Measurements from ENCODE around the gene TTC6. TPM values are rescaled to one million over a fixed set of nuclear protein-coding genes. Genes with fewer than 3 reads are reported as not detected.

Gene TTC6
- total RNA-seq, 1 donor from 2014 or later = 39.3 TPM

GRCh38 chr14:37602605-37603453 lies 7.4 kb downstream of the TTC6 start:
- Mint-ChIP-seq H3K4me1 (ENCODE audit: low read depth) (peaks cover 24% of the 10 kb centered on the region), H3K9me3 (ENCODE audit: low read depth) (no peaks in the 10 kb centered on the region), H3K27me3 (no peaks in the 10 kb centered on the region), H3K36me3 (ENCODE audit: insufficient read depth) (peaks cover 11% of the 10 kb centered on the region), H3K4me3 (ENCODE audit: low read depth) (no peak overlapping the region), H3K27ac (peak overlapping the region; percentile 81)
- no peak for DNase-seq (ENCODE audit: low spot score, unreplicated experiment)
- TF ChIP-seq, protein P1, sequence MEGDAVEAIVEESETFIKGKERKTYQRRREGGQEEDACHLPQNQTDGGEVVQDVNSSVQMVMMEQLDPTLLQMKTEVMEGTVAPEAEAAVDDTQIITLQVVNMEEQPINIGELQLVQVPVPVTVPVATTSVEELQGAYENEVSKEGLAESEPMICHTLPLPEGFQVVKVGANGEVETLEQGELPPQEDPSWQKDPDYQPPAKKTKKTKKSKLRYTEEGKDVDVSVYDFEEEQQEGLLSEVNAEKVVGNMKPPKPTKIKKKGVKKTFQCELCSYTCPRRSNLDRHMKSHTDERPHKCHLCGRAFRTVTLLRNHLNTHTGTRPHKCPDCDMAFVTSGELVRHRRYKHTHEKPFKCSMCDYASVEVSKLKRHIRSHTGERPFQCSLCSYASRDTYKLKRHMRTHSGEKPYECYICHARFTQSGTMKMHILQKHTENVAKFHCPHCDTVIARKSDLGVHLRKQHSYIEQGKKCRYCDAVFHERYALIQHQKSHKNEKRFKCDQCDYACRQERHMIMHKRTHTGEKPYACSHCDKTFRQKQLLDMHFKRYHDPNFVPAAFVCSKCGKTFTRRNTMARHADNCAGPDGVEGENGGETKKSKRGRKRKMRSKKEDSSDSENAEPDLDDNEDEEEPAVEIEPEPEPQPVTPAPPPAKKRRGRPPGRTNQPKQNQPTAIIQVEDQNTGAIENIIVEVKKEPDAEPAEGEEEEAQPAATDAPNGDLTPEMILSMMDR (IDR thresholded peaks at IDR 0.05; ENCODE audit: unreplicated experiment) = no peak

GRCh38 chr14:37603688-37604251 lies 8.3 kb downstream of the TTC6 start:
- peaks cover 24% of the 10 kb centered on the region for H3K4me1 Mint-ChIP-seq (ENCODE audit: low read depth)
- H3K27ac Mint-ChIP-seq = peak overlapping the region; percentile 59
- H3K36me3 Mint-ChIP-seq (ENCODE audit: insufficient read depth) = peaks cover 11% of the 10 kb centered on the region
- no peak overlapping the region for H3K4me3 Mint-ChIP-seq (ENCODE audit: low read depth)
- no peaks in the 10 kb centered on the region for H3K9me3 Mint-ChIP-seq (ENCODE audit: low read depth)
- H3K27me3 Mint-ChIP-seq = no peaks in the 10 kb centered on the region
- no peak for DNase-seq (ENCODE audit: low spot score, unreplicated experiment)
- TF ChIP-seq, protein P1 (IDR thresholded peaks at IDR 0.05; ENCODE audit: unreplicated experiment) = no peak

- Mint-ChIP-seq H3K27me3 (no peaks in the 10 kb centered on the region), H3K4me3 (ENCODE audit: low read depth) (no peak overlapping the region), H3K4me1 (ENCODE audit: low read depth) (peaks cover 8% of the 10 kb centered on the region), H3K27ac (no peak overlapping the region), H3K9me3 (ENCODE audit: low read depth) (peaks cover 7% of the 10 kb centered on the region), H3K36me3 (ENCODE audit: insufficient read depth) (peaks cover 31% of the 10 kb centered on the region)
- TF ChIP-seq, protein P1 (IDR thresholded peaks at IDR 0.05; ENCODE audit: unreplicated experiment) = no peak
- DNase-seq (ENCODE audit: low spot score, unreplicated experiment) = no peak
Observed at GRCh38 chr14:37606678-37607077, 11.2 kb downstream of the TTC6 start.

DNA sequence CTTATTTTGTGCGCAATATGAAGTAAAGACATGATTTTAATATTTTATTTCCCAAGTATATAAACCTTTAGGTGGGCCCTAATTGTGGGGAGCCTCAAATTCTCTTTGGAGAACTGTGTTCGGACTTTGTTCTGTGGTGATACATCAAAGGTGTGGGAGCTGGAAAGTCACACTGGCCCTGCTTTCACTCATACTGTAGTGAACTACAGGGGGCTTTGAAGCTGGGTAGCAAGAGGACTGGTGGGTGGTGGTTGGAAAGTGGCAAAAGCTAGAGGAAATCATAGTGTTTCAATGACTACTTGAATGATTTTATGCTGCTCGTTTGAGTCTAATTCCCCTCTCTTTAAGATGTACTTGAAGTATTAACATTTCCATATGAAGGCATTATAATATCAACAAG lies 13.2 kb downstream of the TTC6 start:
- peaks cover 18% of the 10 kb centered on the region for H3K9me3 Mint-ChIP-seq (ENCODE audit: low read depth)
- H3K4me3 Mint-ChIP-seq (ENCODE audit: low read depth) = no peak overlapping the region
- DNase-seq (ENCODE audit: low spot score, unreplicated experiment) = no peak
- peaks cover under 1% of the 10 kb centered on the region for H3K4me1 Mint-ChIP-seq (ENCODE audit: low read depth)
- TF ChIP-seq, protein P1 (IDR thresholded peaks at IDR 0.05; ENCODE audit: unreplicated experiment) = no peak
- no peaks in the 10 kb centered on the region for H3K27me3 Mint-ChIP-seq
- H3K36me3 Mint-ChIP-seq (ENCODE audit: insufficient read depth) = peaks cover 41% of the 10 kb centered on the region
- no peak overlapping the region for H3K27ac Mint-ChIP-seq

- peaks cover 57% of the 10 kb centered on the region for H3K36me3 Mint-ChIP-seq (ENCODE audit: insufficient read depth)
- TF ChIP-seq, protein P1 (IDR thresholded peaks at IDR 0.05; ENCODE audit: unreplicated experiment) = no peak
- H3K4me1 Mint-ChIP-seq (ENCODE audit: low read depth) = no peaks in the 10 kb centered on the region
- H3K4me3 Mint-ChIP-seq (ENCODE audit: low read depth) = no peak overlapping the region
- DNase-seq (ENCODE audit: low spot score, unreplicated experiment) = no peak
- no peak overlapping the region for H3K27ac Mint-ChIP-seq
- H3K27me3 Mint-ChIP-seq = no peaks in the 10 kb centered on the region
- peaks cover 34% of the 10 kb centered on the region for H3K9me3 Mint-ChIP-seq (ENCODE audit: low read depth)
Observed at GRCh38 chr14:37610945-37611523, 15.6 kb downstream of the TTC6 start.
